ENCODE results near the gene RBM6.
A peak's percentile ranks its signal among the peaks of the same experiment; 100 is the strongest.
"Not testable (repeated sequence)": the region's sequence is repeated elsewhere in the genome, so short reads cannot be mapped to it uniquely, and the experiment has no call there.

RBM6 gene

GRCh38 chr3:49939858-49940666 lies at the start of gene RBM6:
Gene RBM6 (plus strand): TSS chr3:49940150. CDS start chr3:49962642, 22,492 bp downstream.
- peak; percentile 96 for DNase-seq

GRCh38 chr3:49895791-49896190 lies 44.2 kb upstream of the RBM6 start:
- no peak for DNase-seq

- DNase-seq = no peak
Observed at GRCh38 chr3:49896345-49896744, 43.6 kb upstream of the RBM6 start.

- DNase-seq = no peak
Observed at GRCh38 chr3:49898991-49899390, 41.0 kb upstream of the RBM6 start.

- DNase-seq = no peak
Observed at GRCh38 chr3:49899815-49900214, 40.1 kb upstream of the RBM6 start.

GRCh38 chr3:49900491-49901153 lies 39.3 kb upstream of the RBM6 start:
- no peak for DNase-seq

GRCh38 chr3:49901366-49902339 lies 38.3 kb upstream of the RBM6 start:
- DNase-seq = no peak

GRCh38 chr3:49902511-49903345 lies 37.2 kb upstream of the RBM6 start:
- no peak for DNase-seq

- DNase-seq = no peak
Observed at GRCh38 chr3:49903451-49904424, 36.2 kb upstream of the RBM6 start, which contains the start of gene MST1R. Gene MST1R (minus strand): TSS chr3:49903873. CDS start chr3:49903609, 264 bp downstream.

- DNase-seq = not testable (repeated sequence)
Observed at GRCh38 chr3:49904448-49904847, 35.5 kb upstream of the RBM6 start.

GRCh38 chr3:49906073-49906743 lies 33.7 kb upstream of the RBM6 start:
- DNase-seq = no peak

- no peak for DNase-seq
Observed at GRCh38 chr3:49908373-49909199, 31.4 kb upstream of the RBM6 start.

- DNase-seq = no peak
Observed at GRCh38 chr3:49910409-49911123, 29.4 kb upstream of the RBM6 start.

- DNase-seq = no peak
Observed at GRCh38 chr3:49911124-49911420, 28.9 kb upstream of the RBM6 start.

GRCh38 chr3:49911611-49912010 lies 28.3 kb upstream of the RBM6 start:
- DNase-seq = no peak

GRCh38 chr3:49912881-49913281 lies 27.1 kb upstream of the RBM6 start:
- no peak for DNase-seq

- no peak for DNase-seq
Observed at GRCh38 chr3:49914906-49915305, 25.0 kb upstream of the RBM6 start.

GRCh38 chr3:49916686-49917085 lies 23.3 kb upstream of the RBM6 start:
- no peak for DNase-seq
